ENCODE data around the gene CCDC6.

DNA sequence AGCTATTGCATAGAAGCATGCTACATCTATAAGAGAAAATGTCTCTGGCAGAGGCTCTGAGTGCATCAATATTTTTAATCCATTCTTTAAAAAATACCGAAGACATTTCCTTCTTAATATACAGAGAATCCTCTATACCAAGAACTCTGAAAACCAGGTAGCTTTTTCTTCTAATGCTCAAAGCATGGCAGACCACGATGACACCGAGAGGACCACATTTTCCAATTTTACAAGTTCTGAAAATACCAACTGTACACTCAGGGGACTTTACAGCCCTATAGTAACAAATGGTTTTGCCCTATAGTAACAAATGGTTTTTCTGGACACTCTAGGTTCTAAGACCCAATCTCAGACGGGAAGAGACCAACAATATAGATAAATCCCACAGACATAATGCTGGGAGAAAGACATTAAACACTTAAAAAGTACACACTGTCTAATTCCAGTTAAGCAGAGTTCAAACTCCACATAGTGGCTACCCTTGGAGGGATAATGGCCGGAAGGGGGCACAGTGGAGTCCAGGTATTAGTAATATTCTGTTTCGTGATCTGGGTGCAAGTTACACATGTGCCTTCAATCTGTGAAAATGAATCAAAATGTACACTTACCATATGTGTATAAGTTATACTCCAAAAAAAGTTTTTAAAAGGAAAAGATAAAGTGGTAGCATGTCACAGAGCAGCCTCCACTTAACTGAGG, 26.2 kb downstream of the CCDC6 start:
- TF ChIP-seq, protein P1, sequence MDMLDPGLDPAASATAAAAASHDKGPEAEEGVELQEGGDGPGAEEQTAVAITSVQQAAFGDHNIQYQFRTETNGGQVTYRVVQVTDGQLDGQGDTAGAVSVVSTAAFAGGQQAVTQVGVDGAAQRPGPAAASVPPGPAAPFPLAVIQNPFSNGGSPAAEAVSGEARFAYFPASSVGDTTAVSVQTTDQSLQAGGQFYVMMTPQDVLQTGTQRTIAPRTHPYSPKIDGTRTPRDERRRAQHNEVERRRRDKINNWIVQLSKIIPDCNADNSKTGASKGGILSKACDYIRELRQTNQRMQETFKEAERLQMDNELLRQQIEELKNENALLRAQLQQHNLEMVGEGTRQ (CRISPR knock-in tag; IDR thresholded peaks at IDR 0.05), result no peak
- TF ChIP-seq, protein P2, sequence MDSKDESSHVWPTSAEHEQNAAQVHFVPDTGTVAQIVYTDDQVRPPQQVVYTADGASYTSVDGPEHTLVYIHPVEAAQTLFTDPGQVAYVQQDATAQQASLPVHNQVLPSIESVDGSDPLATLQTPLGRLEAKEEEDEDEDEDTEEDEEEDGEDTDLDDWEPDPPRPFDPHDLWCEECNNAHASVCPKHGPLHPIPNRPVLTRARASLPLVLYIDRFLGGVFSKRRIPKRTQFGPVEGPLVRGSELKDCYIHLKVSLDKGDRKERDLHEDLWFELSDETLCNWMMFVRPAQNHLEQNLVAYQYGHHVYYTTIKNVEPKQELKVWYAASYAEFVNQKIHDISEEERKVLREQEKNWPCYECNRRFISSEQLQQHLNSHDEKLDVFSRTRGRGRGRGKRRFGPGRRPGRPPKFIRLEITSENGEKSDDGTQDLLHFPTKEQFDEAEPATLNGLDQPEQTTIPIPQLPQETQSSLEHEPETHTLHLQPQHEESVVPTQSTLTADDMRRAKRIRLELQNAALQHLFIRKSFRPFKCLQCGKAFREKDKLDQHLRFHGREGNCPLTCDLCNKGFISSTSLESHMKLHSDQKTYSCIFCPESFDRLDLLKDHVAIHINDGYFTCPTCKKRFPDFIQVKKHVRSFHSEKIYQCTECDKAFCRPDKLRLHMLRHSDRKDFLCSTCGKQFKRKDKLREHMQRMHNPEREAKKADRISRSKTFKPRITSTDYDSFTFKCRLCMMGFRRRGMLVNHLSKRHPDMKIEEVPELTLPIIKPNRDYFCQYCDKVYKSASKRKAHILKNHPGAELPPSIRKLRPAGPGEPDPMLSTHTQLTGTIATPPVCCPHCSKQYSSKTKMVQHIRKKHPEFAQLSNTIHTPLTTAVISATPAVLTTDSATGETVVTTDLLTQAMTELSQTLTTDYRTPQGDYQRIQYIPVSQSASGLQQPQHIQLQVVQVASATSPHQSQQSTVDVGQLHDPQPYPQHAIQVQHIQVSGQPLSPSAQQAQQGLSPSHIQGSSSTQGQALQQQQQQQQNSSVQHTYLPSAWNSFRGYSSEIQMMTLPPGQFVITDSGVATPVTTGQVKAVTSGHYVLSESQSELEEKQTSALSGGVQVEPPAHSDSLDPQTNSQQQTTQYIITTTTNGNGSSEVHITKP (IDR thresholded peaks at IDR 0.05; ENCODE audit: partially characterized antibody), result peak; percentile 36
- TF ChIP-seq, protein P3, sequence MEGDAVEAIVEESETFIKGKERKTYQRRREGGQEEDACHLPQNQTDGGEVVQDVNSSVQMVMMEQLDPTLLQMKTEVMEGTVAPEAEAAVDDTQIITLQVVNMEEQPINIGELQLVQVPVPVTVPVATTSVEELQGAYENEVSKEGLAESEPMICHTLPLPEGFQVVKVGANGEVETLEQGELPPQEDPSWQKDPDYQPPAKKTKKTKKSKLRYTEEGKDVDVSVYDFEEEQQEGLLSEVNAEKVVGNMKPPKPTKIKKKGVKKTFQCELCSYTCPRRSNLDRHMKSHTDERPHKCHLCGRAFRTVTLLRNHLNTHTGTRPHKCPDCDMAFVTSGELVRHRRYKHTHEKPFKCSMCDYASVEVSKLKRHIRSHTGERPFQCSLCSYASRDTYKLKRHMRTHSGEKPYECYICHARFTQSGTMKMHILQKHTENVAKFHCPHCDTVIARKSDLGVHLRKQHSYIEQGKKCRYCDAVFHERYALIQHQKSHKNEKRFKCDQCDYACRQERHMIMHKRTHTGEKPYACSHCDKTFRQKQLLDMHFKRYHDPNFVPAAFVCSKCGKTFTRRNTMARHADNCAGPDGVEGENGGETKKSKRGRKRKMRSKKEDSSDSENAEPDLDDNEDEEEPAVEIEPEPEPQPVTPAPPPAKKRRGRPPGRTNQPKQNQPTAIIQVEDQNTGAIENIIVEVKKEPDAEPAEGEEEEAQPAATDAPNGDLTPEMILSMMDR (IDR thresholded peaks at IDR 0.05 in 2 of 3, conservative IDR thresholded peaks at IDR 0.05 in 1 of 3; ENCODE audit: insufficient read depth in 2 of 3, low read depth in 1 of 3, low read length in 3 of 3), result peak; percentile 52 to 59 (median 56); a peak in 5 of 6 replicates
- no peak for TF ChIP-seq SAP30 (IDR thresholded peaks at IDR 0.05; ENCODE audit: borderline replicate concordance, insufficient read depth, low read depth, low read length, poor library complexity, severe bottlenecking)
- TF ChIP-seq, protein P4, sequence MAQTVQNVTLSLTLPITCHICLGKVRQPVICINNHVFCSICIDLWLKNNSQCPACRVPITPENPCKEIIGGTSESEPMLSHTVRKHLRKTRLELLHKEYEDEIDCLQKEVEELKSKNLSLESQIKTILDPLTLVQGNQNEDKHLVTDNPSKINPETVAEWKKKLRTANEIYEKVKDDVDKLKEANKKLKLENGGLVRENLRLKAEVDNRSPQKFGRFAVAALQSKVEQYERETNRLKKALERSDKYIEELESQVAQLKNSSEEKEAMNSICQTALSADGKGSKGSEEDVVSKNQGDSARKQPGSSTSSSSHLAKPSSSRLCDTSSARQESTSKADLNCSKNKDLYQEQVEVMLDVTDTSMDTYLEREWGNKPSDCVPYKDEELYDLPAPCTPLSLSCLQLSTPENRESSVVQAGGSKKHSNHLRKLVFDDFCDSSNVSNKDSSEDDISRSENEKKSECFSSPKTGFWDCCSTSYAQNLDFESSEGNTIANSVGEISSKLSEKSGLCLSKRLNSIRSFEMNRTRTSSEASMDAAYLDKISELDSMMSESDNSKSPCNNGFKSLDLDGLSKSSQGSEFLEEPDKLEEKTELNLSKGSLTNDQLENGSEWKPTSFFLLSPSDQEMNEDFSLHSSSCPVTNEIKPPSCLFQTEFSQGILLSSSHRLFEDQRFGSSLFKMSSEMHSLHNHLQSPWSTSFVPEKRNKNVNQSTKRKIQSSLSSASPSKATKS (CRISPR knock-in tag; IDR thresholded peaks at IDR 0.05), result no peak
- TF ChIP-seq LCOR (CRISPR knock-in tag; IDR thresholded peaks at IDR 0.05), result no peak
- TF ChIP-seq, protein P5, sequence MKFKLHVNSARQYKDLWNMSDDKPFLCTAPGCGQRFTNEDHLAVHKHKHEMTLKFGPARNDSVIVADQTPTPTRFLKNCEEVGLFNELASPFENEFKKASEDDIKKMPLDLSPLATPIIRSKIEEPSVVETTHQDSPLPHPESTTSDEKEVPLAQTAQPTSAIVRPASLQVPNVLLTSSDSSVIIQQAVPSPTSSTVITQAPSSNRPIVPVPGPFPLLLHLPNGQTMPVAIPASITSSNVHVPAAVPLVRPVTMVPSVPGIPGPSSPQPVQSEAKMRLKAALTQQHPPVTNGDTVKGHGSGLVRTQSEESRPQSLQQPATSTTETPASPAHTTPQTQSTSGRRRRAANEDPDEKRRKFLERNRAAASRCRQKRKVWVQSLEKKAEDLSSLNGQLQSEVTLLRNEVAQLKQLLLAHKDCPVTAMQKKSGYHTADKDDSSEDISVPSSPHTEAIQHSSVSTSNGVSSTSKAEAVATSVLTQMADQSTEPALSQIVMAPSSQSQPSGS (CRISPR knock-in tag; IDR thresholded peaks at IDR 0.05), result no peak
- no peak for TF ChIP-seq ZNF24 (IDR thresholded peaks at IDR 0.05)
- TF ChIP-seq CAMTA2 (CRISPR knock-in tag; conservative IDR thresholded peaks at IDR 0.05), result no peak
- TF ChIP-seq, protein P6, sequence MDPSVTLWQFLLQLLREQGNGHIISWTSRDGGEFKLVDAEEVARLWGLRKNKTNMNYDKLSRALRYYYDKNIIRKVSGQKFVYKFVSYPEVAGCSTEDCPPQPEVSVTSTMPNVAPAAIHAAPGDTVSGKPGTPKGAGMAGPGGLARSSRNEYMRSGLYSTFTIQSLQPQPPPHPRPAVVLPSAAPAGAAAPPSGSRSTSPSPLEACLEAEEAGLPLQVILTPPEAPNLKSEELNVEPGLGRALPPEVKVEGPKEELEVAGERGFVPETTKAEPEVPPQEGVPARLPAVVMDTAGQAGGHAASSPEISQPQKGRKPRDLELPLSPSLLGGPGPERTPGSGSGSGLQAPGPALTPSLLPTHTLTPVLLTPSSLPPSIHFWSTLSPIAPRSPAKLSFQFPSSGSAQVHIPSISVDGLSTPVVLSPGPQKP (CRISPR knock-in tag; IDR thresholded peaks at IDR 0.05), result no peak
